LHCN-M2 (cell line): ENCODE data around the gene NFIL3. TPM values are rescaled to one million over a fixed set of nuclear protein-coding genes. Genes with fewer than 3 reads are reported as not detected.

Experiments used
- DNase-seq: peaks from one replicate; pipeline ENCODE4 v3.0.0-alpha.2; 2012; ENCODE audit warnings: low read depth
- total RNA-seq: library from RNA; depleted of rRNA; stranded (reverse); fragments of >200 nt; gene quantifications from 2 replicates; pipeline ENCODE4 v1.2.3, GENCODE V29; 2014

Gene NFIL3
- total RNA-seq, 1 experiment from 2014 or later = 13.3 TPM

GRCh38 chr9:91421971-91422757 lies 1.5 kb downstream of the NFIL3 start:
- DNase-seq = peak; percentile 40

- peak; percentile 15 for DNase-seq
These were observed 2.4 kb downstream of the NFIL3 start for GRCh38 chr9:91421128-91421765.

GRCh38 chr9:91420501-91421127 lies 3.0 kb downstream of the NFIL3 start:
- no peak for DNase-seq

- DNase-seq = peak; percentile 90
These were observed 4.1 kb downstream of the NFIL3 start for GRCh38 chr9:91419222-91420191.

GRCh38 chr9:91418215-91418610 lies 5.4 kb downstream of the NFIL3 start:
- no peak for DNase-seq

GRCh38 chr9:91417602-91418214 lies 5.9 kb downstream of the NFIL3 start:
- DNase-seq = no peak

- peak; percentile 43 for DNase-seq
These were observed 7.4 kb downstream of the NFIL3 start for GRCh38 chr9:91416096-91416712.

GRCh38 chr9:91415290-91415689 lies 8.3 kb downstream of the NFIL3 start:
- no peak for DNase-seq

- DNase-seq = no peak
These were observed 10.7 kb downstream of the NFIL3 start for GRCh38 chr9:91412941-91413340.

- DNase-seq = no peak
These were observed 12.4 kb downstream of the NFIL3 start for GRCh38 chr9:91411096-91411771.

- no peak for DNase-seq
These were observed 13.5 kb downstream of the NFIL3 start for GRCh38 chr9:91410161-91410560.

GRCh38 chr9:91408475-91408874 lies 15.2 kb downstream of the NFIL3 start:
- peak; percentile 10 for DNase-seq

GRCh38 chr9:91407580-91408318 lies 15.9 kb downstream of the NFIL3 start:
- DNase-seq = no peak

GRCh38 chr9:91405343-91406077 lies 18.1 kb downstream of the NFIL3 start:
- DNase-seq = no peak

- DNase-seq = no peak
These were observed 19.7 kb downstream of the NFIL3 start for GRCh38 chr9:91403665-91404543.

- DNase-seq = no peak
These were observed 24.7 kb downstream of the NFIL3 start for GRCh38 chr9:91398926-91399325.
